GM19025 (cell line): ENCODE data around the gene MFAP3.

Experiments
- ATAC-seq: cut with Tn5 transposase; IDR thresholded peaks from one replicate; pipeline ENCODE4 v1.9.1; 2021; ENCODE audit warnings: mild to moderate bottlenecking, low read depth, moderate library complexity; ENCODE audit not compliant: unreplicated experiment

MFAP3 gene

DNA sequence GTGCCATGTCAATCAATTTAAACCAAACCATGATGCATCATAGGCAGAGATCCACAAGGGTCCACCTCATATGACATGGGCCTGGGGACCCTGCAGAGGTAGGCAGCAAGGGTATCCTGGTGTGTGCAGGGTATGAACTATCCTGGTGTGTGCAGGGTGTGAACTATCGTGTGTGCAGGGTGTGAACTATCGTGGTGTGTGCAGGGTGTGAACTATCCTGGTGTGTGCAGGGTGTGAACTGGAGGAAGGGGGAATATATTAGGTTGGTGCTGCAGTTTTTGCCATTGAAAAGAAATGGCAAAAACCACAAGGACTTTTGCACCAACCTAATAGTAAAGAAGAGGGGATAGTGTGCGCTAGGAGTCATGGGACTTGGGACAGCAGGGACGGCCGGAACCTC, 50.0 kb downstream of the MFAP3 start:
- ATAC-seq, result no peak

DNA sequence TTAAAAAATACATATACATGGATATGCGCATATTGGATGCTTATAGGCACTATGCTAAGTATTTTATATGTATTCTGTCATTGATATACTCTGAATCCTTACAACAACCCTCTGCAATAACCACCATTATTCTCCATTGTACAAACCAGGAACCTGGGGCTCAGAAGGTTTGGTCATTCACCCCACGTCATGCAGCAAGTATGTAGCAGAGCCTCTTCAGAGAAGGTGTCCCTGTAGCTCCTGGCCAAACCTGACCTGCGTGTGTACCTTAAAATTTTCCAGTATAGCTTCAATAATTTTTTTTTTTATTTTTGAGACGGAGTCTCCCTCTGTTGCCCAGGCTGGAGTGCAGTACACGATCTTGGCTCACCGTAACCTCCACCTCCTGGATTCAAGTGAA, 51.9 kb downstream of the MFAP3 start:
- no peak for ATAC-seq

DNA sequence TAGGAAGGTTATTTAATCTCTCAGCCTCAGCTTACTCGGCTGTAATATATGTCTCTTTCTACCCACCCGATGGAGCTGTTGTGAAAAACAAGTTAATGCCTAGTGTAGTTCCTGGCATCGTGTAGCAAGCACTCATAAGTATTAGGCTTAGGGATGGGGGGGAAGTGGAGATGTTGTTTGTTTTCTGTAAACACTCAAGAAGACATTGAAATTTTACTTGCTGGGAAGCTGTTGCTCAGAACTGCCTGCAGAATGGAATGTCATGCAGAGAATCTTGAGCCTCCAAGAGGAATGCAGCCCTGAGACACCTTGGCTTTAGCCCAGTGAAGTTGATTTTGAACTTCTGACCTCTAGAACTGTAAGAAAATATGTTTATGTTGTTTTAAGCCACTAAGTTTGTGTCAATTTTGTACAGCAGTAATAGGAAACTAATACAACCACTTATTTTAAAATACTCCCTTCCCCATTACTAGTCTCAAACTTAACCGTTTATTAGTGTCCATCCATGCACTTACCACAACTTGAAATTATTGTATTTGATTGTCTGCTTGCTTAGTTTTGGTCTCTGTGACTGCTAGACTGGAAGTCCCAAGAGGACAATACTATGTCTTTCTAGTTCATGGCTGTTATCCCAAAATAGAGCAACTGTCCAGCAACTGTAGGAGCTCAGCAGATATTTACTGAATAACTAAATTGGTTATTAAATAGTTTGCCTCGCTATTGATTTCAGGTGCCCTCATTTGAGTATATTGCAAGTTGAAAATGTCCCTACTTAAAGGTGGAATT, 53.8 kb downstream of the MFAP3 start:
- ATAC-seq, result no peak

DNA sequence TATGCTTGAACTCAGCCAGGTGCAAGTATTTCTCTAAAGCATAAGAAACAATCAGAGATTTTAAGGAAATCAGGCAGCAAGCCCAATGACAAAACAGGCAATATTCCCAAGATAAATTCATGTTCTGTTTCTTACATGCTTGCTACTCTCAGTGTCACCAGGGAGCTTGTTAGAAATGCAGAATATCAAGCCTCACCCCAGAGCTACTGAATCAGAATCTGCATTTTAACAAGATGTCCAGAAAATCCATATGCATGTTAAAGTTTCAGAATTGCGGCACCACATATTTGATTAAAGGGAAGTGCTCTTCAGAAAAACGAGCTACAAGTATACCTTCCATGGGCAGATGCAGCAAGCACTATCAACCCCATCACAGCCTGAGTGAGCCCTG, 54.4 kb downstream of the MFAP3 start:
- no peak for ATAC-seq

DNA sequence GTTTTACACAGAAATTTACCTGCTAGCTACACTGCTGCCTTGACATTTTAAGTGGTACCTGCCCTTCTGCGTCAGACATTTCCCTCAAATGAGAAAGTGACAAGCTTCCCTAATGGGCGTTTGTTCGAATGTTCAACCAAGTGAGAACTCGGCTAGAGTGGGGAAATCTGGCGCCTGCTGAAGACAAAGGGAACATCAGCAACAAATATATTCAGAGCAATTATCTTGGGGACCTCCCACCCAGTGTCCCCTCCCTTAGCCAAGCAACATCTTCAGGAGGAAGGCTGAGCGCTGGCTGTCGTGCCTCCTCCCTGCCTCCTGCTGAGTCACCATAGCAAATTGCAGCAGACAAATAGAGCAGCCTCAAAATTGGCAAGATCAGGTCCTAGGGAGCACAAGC, 57.1 kb downstream of the MFAP3 start:
- ATAC-seq, result no peak

DNA sequence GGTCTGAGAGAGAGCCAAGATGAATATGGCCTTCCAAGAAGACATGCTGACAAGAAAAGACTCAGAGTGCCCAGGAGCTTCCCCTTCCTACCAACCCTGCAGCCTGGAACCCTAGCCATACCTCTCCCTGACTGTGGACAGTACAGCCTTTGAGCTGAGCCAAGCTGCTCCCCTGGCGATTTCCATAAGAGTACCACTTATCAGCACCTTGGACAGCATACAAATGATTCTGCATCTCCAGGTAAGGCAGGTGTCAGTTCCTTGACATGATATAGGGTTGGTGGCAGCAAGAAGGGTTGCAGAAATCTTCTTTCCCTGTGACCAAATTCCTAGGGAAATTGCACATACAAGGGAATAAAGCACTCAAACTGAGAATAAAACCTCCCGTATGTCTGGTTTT, 58.3 kb downstream of the MFAP3 start:
- no peak for ATAC-seq

DNA sequence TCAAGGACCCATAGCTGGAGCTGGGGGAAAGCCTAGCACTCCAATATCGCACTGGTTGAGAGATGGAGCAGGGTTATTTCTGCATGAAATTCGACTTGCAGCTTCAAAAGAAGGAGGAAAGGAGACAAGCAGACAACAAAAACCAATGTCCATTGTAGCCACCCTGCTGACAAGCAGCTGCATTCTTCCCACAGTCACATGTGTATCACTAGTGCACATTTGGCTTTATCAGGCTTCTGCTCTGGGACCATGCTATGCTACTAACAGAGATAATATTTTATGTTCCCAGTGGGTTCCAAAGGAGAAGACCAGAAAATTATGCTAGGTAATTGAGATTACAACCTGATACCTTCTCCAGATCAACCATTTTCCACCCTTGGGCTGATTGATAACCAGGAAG, 59.7 kb downstream of the MFAP3 start:
- no peak for ATAC-seq

DNA sequence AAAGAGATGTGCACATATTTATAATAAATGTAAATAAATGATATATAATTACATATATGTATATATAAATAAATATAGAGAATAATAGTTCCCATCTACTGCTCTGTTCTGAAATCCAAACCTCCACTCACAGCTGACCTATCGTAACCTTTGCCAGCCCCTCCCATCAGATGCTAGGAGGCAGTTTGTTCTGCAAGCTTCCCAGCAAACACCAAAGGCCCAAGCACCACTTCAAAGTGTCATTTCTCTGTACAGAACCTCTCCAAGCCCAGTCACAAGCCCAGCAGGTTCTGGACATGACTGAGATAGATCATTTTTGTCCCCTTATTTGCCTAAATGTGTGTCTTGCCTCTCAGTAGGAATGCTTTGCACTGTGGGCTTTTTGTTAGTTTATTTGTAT, 62.4 kb downstream of the MFAP3 start:
- no peak for ATAC-seq

DNA sequence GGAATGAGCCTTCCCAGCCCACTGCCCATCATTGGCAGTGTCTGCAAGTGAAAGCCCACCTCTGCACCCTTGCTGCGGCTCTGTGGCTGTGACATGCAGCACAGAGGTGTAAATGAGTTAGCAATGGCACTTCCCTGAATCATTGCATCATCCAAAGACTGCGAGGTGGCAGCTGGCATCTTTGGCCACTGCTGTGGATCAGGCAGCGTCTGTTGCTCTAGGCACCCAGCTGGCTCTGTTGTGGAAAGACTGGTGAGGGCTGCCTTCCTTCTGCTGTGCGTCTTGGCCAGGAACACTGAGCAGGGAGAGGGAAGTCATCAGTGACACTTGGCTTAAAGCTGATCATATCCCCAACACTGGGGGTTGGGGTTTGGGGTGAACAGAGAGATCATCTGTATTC, 64.5 kb downstream of the MFAP3 start:
- ATAC-seq, result no peak
